ENCODE measurements around the gene SLC9A9. TPM values are rescaled to one million over a fixed set of nuclear protein-coding genes. Genes with fewer than 3 reads are reported as not detected.
A peak's percentile ranks its signal among the peaks of the same experiment; 100 is the strongest.

SLC9A9 gene
- total RNA-seq, 8 experiments from 2014 or later: 0.29 to 11.3 (median 5.9) TPM

GRCh38 chr3:143644370-143645089 lies 203.7 kb downstream of the SLC9A9 start:
- ATAC-seq (replicated peaks in 6 of 8): peak; percentile 62 to 99 (median 88)
- 0 to 78% (median 40%) methylated on average over 1 to 3 of the region's 4 CpGs; no CpG with 5 or more reads in 3 of the 10 experiments for WGBS, 10 experiments
- no peak overlapping the region for H3K27ac ChIP-seq
- no peak overlapping the region for H3K4me3 ChIP-seq
- H3K4me1 ChIP-seq (replicated peaks in 1 of 2): peaks cover 6 to 7% of the 10 kb centered on the region in 2 donors
- in situ Hi-C loops (cut with MboI; ENCODE audit: low pct_unique_long_range_greater_than_20kb in 2 of 9, low sequenced_read_pairs in 9 of 9, unreplicated experiment in 9 of 9): loop anchor here in 2 of 9 experiments (25.0 kb wide), 2 partner anchors 307 to 557 kb away; no protein-coding TSS in a partner anchor

DNA sequence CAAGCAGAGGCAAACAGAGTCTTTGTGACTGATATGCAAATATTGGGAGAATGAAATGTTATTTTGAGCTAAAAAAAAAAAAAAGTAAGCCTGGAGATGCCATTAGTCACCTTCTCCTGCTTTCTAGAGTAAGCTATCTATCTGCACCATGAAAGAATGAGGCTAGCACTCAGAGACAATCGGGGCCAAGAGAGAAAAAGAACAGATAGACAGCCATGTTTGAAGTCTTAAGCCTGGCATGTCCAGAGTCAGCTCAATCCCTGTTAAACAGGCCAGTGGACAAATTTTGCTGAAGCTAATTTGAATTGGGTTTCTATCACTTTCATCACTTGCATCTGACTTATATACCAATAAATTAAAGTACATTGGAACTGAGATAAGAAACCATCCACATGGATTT lies 204.4 kb downstream of the SLC9A9 start:
- H3K27ac ChIP-seq: no peak overlapping the region
- ATAC-seq (replicated peaks in 6 of 8): peak in 3 of 8 experiments; percentile 3 to 26 (median 11)
- no peak overlapping the region for H3K4me3 ChIP-seq
- H3K4me1 ChIP-seq (replicated peaks in 1 of 2): peaks cover 6 to 7% of the 10 kb centered on the region in 2 donors
- WGBS, 10 experiments: 67 to 100% (median 100%) methylated on average over 1 of the region's 1 CpG; no CpG with 5 or more reads in 5 of the 10 experiments
- in situ Hi-C loops (cut with MboI; ENCODE audit: low pct_unique_long_range_greater_than_20kb in 2 of 9, low sequenced_read_pairs in 9 of 9, unreplicated experiment in 9 of 9): loop anchor here in 2 of 9 experiments (25.0 kb wide), 2 partner anchors 307 to 557 kb away; no protein-coding TSS in a partner anchor

- peaks cover 6 to 7% of the 10 kb centered on the region in 2 donors for H3K4me1 ChIP-seq (replicated peaks in 1 of 2)
- in situ Hi-C loops (cut with MboI; ENCODE audit: low pct_unique_long_range_greater_than_20kb in 2 of 9, low sequenced_read_pairs in 9 of 9, unreplicated experiment in 9 of 9): loop anchor here in 2 of 9 experiments (25.0 kb wide), 2 partner anchors 303 to 553 kb away; no protein-coding TSS in a partner anchor
- 67 to 100% (median 98%) methylated on average over 1 to 3 of the region's 3 CpGs; no CpG with 5 or more reads in 2 of the 10 experiments for WGBS, 10 experiments
These were observed 207.5 kb downstream of the SLC9A9 start for GRCh38 chr3:143640774-143641173.

DNA sequence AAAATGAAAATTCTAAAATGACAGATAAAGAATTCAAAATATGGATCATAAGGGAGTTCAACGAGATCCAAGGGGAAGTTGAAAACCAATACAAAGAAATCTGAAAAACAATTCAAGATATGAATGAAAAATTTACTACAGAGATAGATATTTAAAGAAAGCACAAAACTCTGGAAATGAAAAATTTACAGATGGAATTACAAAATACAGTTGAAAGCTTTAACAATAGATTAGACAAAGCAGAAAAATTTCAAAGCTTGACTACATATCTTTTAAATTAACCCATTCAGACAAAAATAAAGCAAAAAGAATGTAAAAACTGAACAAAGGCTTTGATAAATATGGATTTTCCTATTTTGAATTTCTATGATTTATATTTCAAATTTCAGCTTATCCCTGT lies 211.1 kb downstream of the SLC9A9 start:
- WGBS, 10 experiments: 11 to 100% (median 83%) methylated on average over 1 of the region's 1 CpG; no CpG with 5 or more reads in 1 of the 10 experiments
- in situ Hi-C loops (cut with MboI; ENCODE audit: low pct_unique_long_range_greater_than_20kb in 2 of 9, low sequenced_read_pairs in 9 of 9, unreplicated experiment in 9 of 9): loop anchor here in 2 of 9 experiments (25.0 kb wide), 2 partner anchors 300 to 550 kb away; no protein-coding TSS in a partner anchor
- H3K4me3 ChIP-seq: no peak overlapping the region
- no peak overlapping the region for H3K27ac ChIP-seq
- ATAC-seq (replicated peaks in 6 of 8): no peak
- H3K4me1 ChIP-seq (replicated peaks in 1 of 2): no peaks in the 10 kb centered on the region

More at GRCh38 chr3:143640774-143641173, 207.5 kb downstream of the SLC9A9 start:
- ATAC-seq (replicated peaks in 6 of 8): no peak
- Histone ChIP-seq H3K4me3 (no peak overlapping the region), H3K27ac (no peak overlapping the region)

DNA sequence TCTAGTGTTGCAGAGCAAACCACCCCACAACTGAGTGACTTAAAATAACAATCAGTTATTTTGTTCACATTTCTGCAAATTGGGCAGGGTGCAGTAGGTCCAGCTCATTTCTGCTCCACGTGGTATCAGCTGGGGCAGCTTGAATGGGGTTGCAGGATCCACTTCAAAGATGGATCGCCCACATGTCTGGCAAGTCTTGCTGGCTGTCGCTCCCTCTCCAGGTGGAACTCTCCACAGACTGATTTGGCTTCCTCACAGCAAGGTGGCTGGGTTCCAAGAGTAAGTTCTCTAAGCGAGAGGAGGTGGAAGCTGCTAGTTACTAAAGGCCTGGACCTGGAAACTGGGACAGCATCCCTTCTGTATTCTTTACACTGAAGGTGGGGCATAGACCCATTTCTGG lies 213.3 kb downstream of the SLC9A9 start:
- no peak overlapping the region for H3K27ac ChIP-seq
- no peak for ATAC-seq (replicated peaks in 6 of 8)
- in situ Hi-C loops (cut with MboI; ENCODE audit: low pct_unique_long_range_greater_than_20kb in 2 of 9, low sequenced_read_pairs in 9 of 9, unreplicated experiment in 9 of 9): loop anchor here in 2 of 9 experiments (25.0 kb wide), 2 partner anchors 298 to 548 kb away; no protein-coding TSS in a partner anchor
- H3K4me1 ChIP-seq (replicated peaks in 1 of 2): no peaks in the 10 kb centered on the region
- WGBS, 10 experiments: 17 to 100% (median 93%) methylated on average over 1 to 3 of the region's 4 CpGs; no CpG with 5 or more reads in 4 of the 10 experiments
- H3K4me3 ChIP-seq: no peak overlapping the region

DNA sequence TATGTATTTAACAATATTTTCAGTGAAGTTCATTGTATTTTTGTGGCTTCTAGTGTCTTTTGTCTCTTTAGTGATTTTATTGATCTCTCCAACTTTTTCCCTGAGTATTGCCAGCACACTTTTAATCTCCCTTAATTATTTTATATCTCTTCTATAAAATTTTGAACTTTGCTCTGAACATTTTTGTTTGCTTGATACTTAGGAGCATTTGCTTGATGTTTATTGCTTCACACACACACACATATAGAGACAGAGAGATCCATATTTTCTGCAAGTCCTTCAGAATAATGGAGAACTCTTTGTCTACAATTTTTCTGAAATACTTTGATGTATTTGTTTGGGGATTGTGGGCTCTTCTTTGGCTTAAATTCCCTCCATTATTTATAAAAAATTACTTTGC lies 213.8 kb downstream of the SLC9A9 start:
- H3K27ac ChIP-seq: no peak overlapping the region
- in situ Hi-C loops (cut with MboI; ENCODE audit: low pct_unique_long_range_greater_than_20kb in 2 of 9, low sequenced_read_pairs in 9 of 9, unreplicated experiment in 9 of 9): loop anchor here in 2 of 9 experiments (25.0 kb wide), 2 partner anchors 297 to 547 kb away; no protein-coding TSS in a partner anchor
- no peak for ATAC-seq (replicated peaks in 6 of 8)

GRCh38 chr3:143633816-143634215 lies 214.5 kb downstream of the SLC9A9 start:
- no peak for ATAC-seq (replicated peaks in 6 of 8)
- in situ Hi-C loops (cut with MboI; ENCODE audit: low pct_unique_long_range_greater_than_20kb in 2 of 9, low sequenced_read_pairs in 9 of 9, unreplicated experiment in 9 of 9): loop anchor here in 2 of 9 experiments (25.0 kb wide), 2 partner anchors 297 to 547 kb away; no protein-coding TSS in a partner anchor
- Histone ChIP-seq H3K4me3 (no peak overlapping the region), H3K27ac (no peak overlapping the region), H3K4me1 (replicated peaks in 1 of 2) (no peaks in the 10 kb centered on the region)
- 67 to 100% (median 88%) methylated on average over 1 to 3 of the region's 3 CpGs for WGBS, 10 experiments

More for the DNA sequence above, 213.8 kb downstream of the SLC9A9 start:
- Histone ChIP-seq H3K4me3 (no peak overlapping the region), H3K4me1 (replicated peaks in 1 of 2) (no peaks in the 10 kb centered on the region)

DNA sequence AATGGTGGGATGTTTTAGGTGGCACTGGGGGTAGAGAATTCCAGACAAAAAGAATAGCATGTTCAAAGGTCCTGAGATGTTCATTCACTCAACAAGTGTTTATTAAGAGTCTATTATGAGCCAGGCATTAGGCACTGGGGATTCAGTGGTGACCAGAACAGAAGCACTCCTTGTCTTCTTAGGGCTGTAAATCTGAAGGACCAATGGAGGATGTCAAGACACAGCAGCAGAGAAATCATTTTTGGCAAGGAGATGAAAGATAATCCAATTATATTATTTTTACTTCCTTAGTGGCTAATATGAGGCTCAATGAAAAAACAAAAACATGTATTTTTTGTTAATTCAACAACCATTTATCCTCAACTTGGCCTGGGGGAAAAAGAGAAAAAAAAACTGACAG lies 218.5 kb downstream of the SLC9A9 start:
- no peak for ATAC-seq (replicated peaks in 6 of 8)
- Histone ChIP-seq H3K4me1 (replicated peaks in 1 of 2) (no peaks in the 10 kb centered on the region), H3K27ac (no peak overlapping the region), H3K4me3 (no peak overlapping the region)
- in situ Hi-C loops (cut with MboI; ENCODE audit: low pct_unique_long_range_greater_than_20kb in 2 of 9, low sequenced_read_pairs in 9 of 9, unreplicated experiment in 9 of 9): loop anchor here in 2 of 9 experiments (25.0 kb wide), 2 partner anchors 292 to 542 kb away; no protein-coding TSS in a partner anchor

GRCh38 chr3:143628971-143629370 lies 219.3 kb downstream of the SLC9A9 start:
- 40 to 100% (median 75%) methylated on average over 1 to 3 of the region's 3 CpGs; no CpG with 5 or more reads in 1 of the 10 experiments for WGBS, 10 experiments
- no peak for ATAC-seq (replicated peaks in 6 of 8)
- H3K4me1 ChIP-seq (replicated peaks in 1 of 2): no peaks in the 10 kb centered on the region
- H3K27ac ChIP-seq: no peak overlapping the region
- no peak overlapping the region for H3K4me3 ChIP-seq
- in situ Hi-C loops (cut with MboI; ENCODE audit: low pct_unique_long_range_greater_than_20kb in 2 of 9, low sequenced_read_pairs in 9 of 9, unreplicated experiment in 9 of 9): loop anchor here in 2 of 9 experiments (25.0 kb wide), 2 partner anchors 292 to 542 kb away; no protein-coding TSS in a partner anchor

- no peak overlapping the region for H3K4me3 ChIP-seq
- no peaks in the 10 kb centered on the region for H3K4me1 ChIP-seq (replicated peaks in 1 of 2)
- no peak overlapping the region for H3K27ac ChIP-seq
- ATAC-seq (replicated peaks in 6 of 8): peak in 2 of 8 experiments; percentile 61 to 73
- in situ Hi-C loops (cut with MboI; ENCODE audit: low pct_unique_long_range_greater_than_20kb in 2 of 9, low sequenced_read_pairs in 9 of 9, unreplicated experiment in 9 of 9): loop anchor here in 2 of 9 experiments (25.0 kb wide), 2 partner anchors 290 to 540 kb away; no protein-coding TSS in a partner anchor
- 78 to 100% (median 91%) methylated on average over 2 to 5 of the region's 5 CpGs; no CpG with 5 or more reads in 3 of the 10 experiments for WGBS, 10 experiments
These were observed 220.9 kb downstream of the SLC9A9 start for GRCh38 chr3:143627336-143627735.

DNA sequence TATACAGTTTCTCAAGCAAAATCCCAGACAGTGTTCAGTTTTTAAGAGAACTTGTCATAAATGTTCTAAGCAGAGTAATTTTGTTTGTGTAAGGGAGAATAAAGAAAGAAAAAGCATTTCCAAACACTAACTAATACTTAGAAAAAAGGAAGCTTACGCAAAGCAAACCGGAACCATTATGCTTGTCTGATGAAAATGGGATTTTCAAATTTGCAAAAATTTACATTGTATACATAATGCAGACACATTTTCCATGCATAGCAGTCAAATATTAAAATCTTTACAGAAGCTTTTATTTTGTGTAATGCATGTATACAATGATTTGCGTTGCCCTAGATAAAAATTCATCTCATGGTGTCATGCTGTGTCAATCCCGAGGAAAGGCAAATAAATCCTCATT lies 229.0 kb downstream of the SLC9A9 start:
- in situ Hi-C loops (cut with MboI; ENCODE audit: low pct_unique_long_range_greater_than_20kb in 2 of 9, low sequenced_read_pairs in 9 of 9, unreplicated experiment in 9 of 9): no loop called here
- 0 to 92% (median 52%) methylated on average over 1 to 4 of the region's 4 CpGs for WGBS, 10 experiments
- Histone ChIP-seq H3K27ac (no peak overlapping the region), H3K4me3 (no peak overlapping the region), H3K4me1 (replicated peaks in 1 of 2) (peaks cover 0 to 7% of the 10 kb centered on the region in 2 donors)
- ATAC-seq (replicated peaks in 6 of 8): peak in 4 of 8 experiments; percentile 29 to 96 (median 48)

DNA sequence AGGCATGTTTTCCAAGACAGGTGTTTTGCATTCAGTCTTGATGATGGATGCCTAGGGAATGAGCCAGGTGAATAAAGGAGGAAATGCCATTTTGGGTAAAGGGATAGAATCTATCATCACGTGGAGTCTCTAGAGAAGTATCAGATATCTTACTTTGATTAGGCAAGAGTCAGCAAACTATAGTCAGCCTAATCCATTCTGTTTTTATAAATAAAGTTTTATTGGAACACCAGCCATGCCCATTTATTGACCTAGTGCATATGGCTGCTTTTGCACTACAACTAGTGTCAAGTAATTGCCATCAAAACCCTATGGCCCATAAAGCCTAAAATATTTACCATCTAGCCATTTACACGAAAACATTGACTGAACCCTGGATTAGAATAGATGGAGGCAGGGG lies 231.2 kb downstream of the SLC9A9 start:
- H3K27ac ChIP-seq: no peak overlapping the region
- H3K4me3 ChIP-seq: no peak overlapping the region
- 78 to 100% (median 93%) methylated on average over 1 to 2 of the region's 2 CpGs; no CpG with 5 or more reads in 2 of the 10 experiments for WGBS, 10 experiments
- H3K4me1 ChIP-seq (replicated peaks in 1 of 2): peaks cover 2 to 7% of the 10 kb centered on the region in 2 donors
- in situ Hi-C loops (cut with MboI; ENCODE audit: low pct_unique_long_range_greater_than_20kb in 2 of 9, low sequenced_read_pairs in 9 of 9, unreplicated experiment in 9 of 9): no loop called here
- no peak for ATAC-seq (replicated peaks in 6 of 8)

DNA sequence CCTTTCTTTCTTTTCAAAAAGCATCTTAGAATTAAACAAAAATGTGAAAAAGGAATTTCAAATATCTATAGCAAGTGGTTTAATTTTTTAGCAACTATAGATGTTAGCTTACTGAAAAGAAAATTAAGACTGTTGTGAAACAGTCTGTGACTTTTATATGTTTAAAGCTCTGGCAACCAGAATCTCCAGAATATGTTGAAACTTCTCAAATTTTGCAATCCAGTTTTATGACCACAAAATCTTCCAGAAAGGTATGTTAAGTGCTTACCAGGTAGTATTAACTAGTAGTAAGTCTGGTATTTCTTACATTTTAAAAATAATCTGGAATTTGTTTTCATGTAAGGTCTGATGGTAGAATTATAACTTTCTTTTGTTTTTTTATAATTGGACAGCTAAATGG lies 235.0 kb downstream of the SLC9A9 start:
- no peak overlapping the region for H3K4me3 ChIP-seq
- no peak for ATAC-seq (replicated peaks in 6 of 8)
- H3K4me1 ChIP-seq (replicated peaks in 1 of 2): peaks cover 2% of the 10 kb centered on the region in 2 donors
- in situ Hi-C loops (cut with MboI; ENCODE audit: low pct_unique_long_range_greater_than_20kb in 2 of 9, low sequenced_read_pairs in 9 of 9, unreplicated experiment in 9 of 9): no loop called here
- no peak overlapping the region for H3K27ac ChIP-seq

Measured in motor neuron (in vitro differentiated cells).